Measurements from ENCODE around the gene EFNB3. TPM values are rescaled to one million over a fixed set of nuclear protein-coding genes. Genes with fewer than 3 reads are reported as not detected.

Gene EFNB3
- total and polyA plus RNA-seq, 7 experiments from 2014 or later = not detected

- peaks cover 49 to 65% (median 58%) of the 10 kb centered on the region in 5 donors for H3K27me3 Mint-ChIP-seq
- intact Hi-C loops (cut with micrococcal nuclease) = no loop called here
- H3K27ac Mint-ChIP-seq = no peak overlapping the region
- H3K4me3 Mint-ChIP-seq = no peak overlapping the region
- ChIA-PET CTCF (no interaction called here), POLR2A (no interaction called here)
- peaks cover 21 to 36% (median 26%) of the 10 kb centered on the region in 7 donors for H3K4me1 Mint-ChIP-seq
- Histone ChIP-seq H3K36me3 (ENCODE audit: control insufficient read depth in 2 of 3, insufficient read depth in 3 of 3, low read length in 3 of 3) (no peaks in the 10 kb centered on the region), H3K4me3 (ENCODE audit: low read length) (no peak overlapping the region), H3K4me1 (ENCODE audit: control insufficient read depth in 2 of 2, insufficient read depth in 2 of 2, low read length in 2 of 2) (peaks cover 0 to 13% of the 10 kb centered on the region in 2 donors), H3K27me3 (ENCODE audit: control insufficient read depth in 2 of 2, insufficient read depth in 2 of 2, low read length in 2 of 2) (peaks cover 0 to 16% of the 10 kb centered on the region in 2 donors), H3K9me3 (ENCODE audit: control insufficient read depth in 2 of 3, low read length in 3 of 3) (no peaks in the 10 kb centered on the region), H3K27ac (ENCODE audit: low read depth, low read length) (no peak overlapping the region)
- H3K36me3 Mint-ChIP-seq = peaks cover 0 to 4% (median 0%) of the 10 kb centered on the region in 5 donors
- peaks cover 0 to 3% (median 0%) of the 10 kb centered on the region in 11 donors for H3K9me3 Mint-ChIP-seq
- ATAC-seq (no peak), DNase-seq (no peak)
Observed at GRCh38 chr17:7709031-7709430, 4.0 kb downstream of the EFNB3 start.

- H3K27ac ChIP-seq (ENCODE audit: low read depth, low read length) = no peak overlapping the region
- Mint-ChIP-seq H3K4me1 (peaks cover 16 to 29% (median 21%) of the 10 kb centered on the region in 7 donors), H3K4me3 (no peak overlapping the region), H3K27me3 (peaks cover 45 to 66% (median 59%) of the 10 kb centered on the region in 5 donors), H3K36me3 (peaks cover 0 to 4% (median 0%) of the 10 kb centered on the region in 5 donors), H3K27ac (no peak overlapping the region), H3K9me3 (peaks cover 0 to 3% (median 0%) of the 10 kb centered on the region in 11 donors)
- ChIA-PET CTCF (no interaction called here), POLR2A (no interaction called here)
- intact Hi-C loops (cut with micrococcal nuclease) = no loop called here
- H3K27me3 ChIP-seq (ENCODE audit: control insufficient read depth in 2 of 2, insufficient read depth in 2 of 2, low read length in 2 of 2) = peaks cover 2 to 10% of the 10 kb centered on the region in 2 donors
- H3K9me3 ChIP-seq (ENCODE audit: control insufficient read depth in 2 of 3, low read length in 3 of 3) = no peaks in the 10 kb centered on the region
- H3K4me3 ChIP-seq (ENCODE audit: low read length) = no peak overlapping the region
- ATAC-seq (no peak), DNase-seq (no peak)
- H3K4me1 ChIP-seq (ENCODE audit: control insufficient read depth in 2 of 2, insufficient read depth in 2 of 2, low read length in 2 of 2) = peaks cover 0 to 7% of the 10 kb centered on the region in 2 donors
- H3K36me3 ChIP-seq (ENCODE audit: control insufficient read depth in 2 of 3, insufficient read depth in 3 of 3, low read length in 3 of 3) = no peaks in the 10 kb centered on the region
Observed at GRCh38 chr17:7710301-7710700, 5.3 kb downstream of the EFNB3 start.

GRCh38 chr17:7711051-7711755 is 6.2 kb downstream of the EFNB3 start:
- Histone ChIP-seq H3K27ac (ENCODE audit: low read depth, low read length) (no peak overlapping the region), H3K36me3 (ENCODE audit: control insufficient read depth in 2 of 3, insufficient read depth in 3 of 3, low read length in 3 of 3) (no peaks in the 10 kb centered on the region), H3K9me3 (ENCODE audit: control insufficient read depth in 2 of 3, low read length in 3 of 3) (no peaks in the 10 kb centered on the region), H3K4me1 (ENCODE audit: control insufficient read depth in 2 of 2, insufficient read depth in 2 of 2, low read length in 2 of 2) (peaks cover 0 to 7% of the 10 kb centered on the region in 2 donors), H3K27me3 (ENCODE audit: control insufficient read depth in 2 of 2, insufficient read depth in 2 of 2, low read length in 2 of 2) (peaks cover 2 to 11% of the 10 kb centered on the region in 2 donors), H3K4me3 (ENCODE audit: low read length) (no peak overlapping the region)
- peaks cover 47 to 67% (median 60%) of the 10 kb centered on the region in 5 donors for H3K27me3 Mint-ChIP-seq
- ATAC-seq (no peak), DNase-seq (no peak)
- peaks cover 0 to 3% (median 0%) of the 10 kb centered on the region in 11 donors for H3K9me3 Mint-ChIP-seq
- no peak overlapping the region for H3K27ac Mint-ChIP-seq
- peaks cover 11 to 25% (median 16%) of the 10 kb centered on the region in 7 donors for H3K4me1 Mint-ChIP-seq
- ChIA-PET CTCF (no interaction called here), POLR2A (no interaction called here)
- no peak overlapping the region for H3K4me3 Mint-ChIP-seq
- H3K36me3 Mint-ChIP-seq = peaks cover 0 to 4% (median 0%) of the 10 kb centered on the region in 5 donors
- intact Hi-C loops (cut with micrococcal nuclease) = no loop called here

- no peaks in the 10 kb centered on the region for H3K9me3 ChIP-seq (ENCODE audit: control insufficient read depth in 2 of 3, low read length in 3 of 3)
- POLR2A ChIA-PET = no interaction called here
- ATAC-seq = peak; percentile 38
- H3K4me1 Mint-ChIP-seq = peaks cover 10 to 26% (median 21%) of the 10 kb centered on the region in 7 donors
- peaks cover 0 to 3% (median 0%) of the 10 kb centered on the region in 11 donors for H3K9me3 Mint-ChIP-seq
- CTCF ChIA-PET = no interaction called here
- peak overlapping the region in 1 of 10 donors; percentile 27 for H3K4me3 Mint-ChIP-seq
- H3K36me3 ChIP-seq (ENCODE audit: control insufficient read depth in 2 of 3, insufficient read depth in 3 of 3, low read length in 3 of 3) = no peaks in the 10 kb centered on the region
- H3K27ac ChIP-seq (ENCODE audit: low read depth, low read length) = no peak overlapping the region
- peaks cover 6 to 16% of the 10 kb centered on the region in 2 donors for H3K27me3 ChIP-seq (ENCODE audit: control insufficient read depth in 2 of 2, insufficient read depth in 2 of 2, low read length in 2 of 2)
- H3K4me1 ChIP-seq (ENCODE audit: control insufficient read depth in 2 of 2, insufficient read depth in 2 of 2, low read length in 2 of 2) = peaks cover 0 to 7% of the 10 kb centered on the region in 2 donors
- H3K27me3 Mint-ChIP-seq = peaks cover 44 to 60% (median 57%) of the 10 kb centered on the region in 5 donors
- no peak for DNase-seq
- peaks cover 0 to 4% (median 0%) of the 10 kb centered on the region in 5 donors for H3K36me3 Mint-ChIP-seq
- H3K27ac Mint-ChIP-seq = no peak overlapping the region
- intact Hi-C loops (cut with micrococcal nuclease) = no loop called here
- no peak overlapping the region for H3K4me3 ChIP-seq (ENCODE audit: low read length)
Observed at GRCh38 chr17:7712111-7712771, 7.2 kb downstream of the EFNB3 start.

- CTCF ChIA-PET = interaction anchor here (0.6 kb wide), 3 partner anchors 26 to 532 kb away, joined by 3 to 4 read pairs (median 3); partner anchors contain the start of gene TP53
- ATAC-seq = no peak
- H3K27ac Mint-ChIP-seq = no peak overlapping the region
Observed at GRCh38 chr17:7713782-7714181, 8.8 kb downstream of the EFNB3 start.

GRCh38 chr17:7714721-7715594 is 10.0 kb downstream of the EFNB3 start:
- Histone ChIP-seq H3K9me3 (ENCODE audit: control insufficient read depth in 2 of 3, low read length in 3 of 3) (no peaks in the 10 kb centered on the region), H3K4me3 (ENCODE audit: low read length) (no peak overlapping the region), H3K27ac (ENCODE audit: low read depth, low read length) (no peak overlapping the region), H3K36me3 (ENCODE audit: control insufficient read depth in 2 of 3, insufficient read depth in 3 of 3, low read length in 3 of 3) (no peaks in the 10 kb centered on the region), H3K27me3 (ENCODE audit: control insufficient read depth in 2 of 2, insufficient read depth in 2 of 2, low read length in 2 of 2) (peaks cover 6 to 16% of the 10 kb centered on the region in 2 donors), H3K4me1 (ENCODE audit: control insufficient read depth in 2 of 2, insufficient read depth in 2 of 2, low read length in 2 of 2) (peaks cover 4 to 14% of the 10 kb centered on the region in 2 donors)
- DNase-seq (no peak), ATAC-seq (no peak)
- Mint-ChIP-seq H3K36me3 (peaks cover 0 to 4% (median 0%) of the 10 kb centered on the region in 5 donors), H3K27me3 (peaks cover 52 to 77% (median 60%) of the 10 kb centered on the region in 5 donors), H3K4me1 (peaks cover 15 to 42% (median 24%) of the 10 kb centered on the region in 7 donors), H3K27ac (peak overlapping the region in 1 of 9 donors; percentile 51), H3K9me3 (peaks cover 0 to 3% (median 0%) of the 10 kb centered on the region in 11 donors), H3K4me3 (no peak overlapping the region)
- ChIA-PET POLR2A (no interaction called here), CTCF (no interaction called here)
- intact Hi-C loops (cut with micrococcal nuclease) = no loop called here

More at GRCh38 chr17:7713782-7714181, 8.8 kb downstream of the EFNB3 start:
- H3K4me1 ChIP-seq (ENCODE audit: control insufficient read depth in 2 of 2, insufficient read depth in 2 of 2, low read length in 2 of 2) = peaks cover 4 to 17% of the 10 kb centered on the region in 2 donors
- H3K9me3 ChIP-seq (ENCODE audit: control insufficient read depth in 2 of 3, low read length in 3 of 3) = no peaks in the 10 kb centered on the region
- H3K27me3 ChIP-seq (ENCODE audit: control insufficient read depth in 2 of 2, insufficient read depth in 2 of 2, low read length in 2 of 2) = peaks cover 6 to 16% of the 10 kb centered on the region in 2 donors
- H3K9me3 Mint-ChIP-seq = peaks cover 0 to 3% (median 0%) of the 10 kb centered on the region in 11 donors
- H3K4me1 Mint-ChIP-seq = peaks cover 15 to 40% (median 28%) of the 10 kb centered on the region in 7 donors
- no peak overlapping the region for H3K27ac ChIP-seq (ENCODE audit: low read depth, low read length)
- peaks cover 53 to 66% (median 56%) of the 10 kb centered on the region in 5 donors for H3K27me3 Mint-ChIP-seq
- intact Hi-C loops (cut with micrococcal nuclease) = no loop called here
- H3K4me3 Mint-ChIP-seq = no peak overlapping the region
- H3K36me3 ChIP-seq (ENCODE audit: control insufficient read depth in 2 of 3, insufficient read depth in 3 of 3, low read length in 3 of 3) = no peaks in the 10 kb centered on the region
- POLR2A ChIA-PET = interaction anchor here (0.6 kb wide), 1 partner anchor 35 kb away, joined by 3 read pairs; no protein-coding TSS in a partner anchor
- no peak overlapping the region for H3K4me3 ChIP-seq (ENCODE audit: low read length)
- DNase-seq = no peak
- peaks cover 0 to 4% (median 0%) of the 10 kb centered on the region in 5 donors for H3K36me3 Mint-ChIP-seq

Data from naive thymus-derived CD4-positive, alpha-beta T cell (primary cell).